H1 (cell line): ENCODE results near the gene SPTAN1. TPM values are rescaled to one million over a fixed set of nuclear protein-coding genes. Genes with fewer than 3 reads are reported as not detected.

Experiments used
- CTCF ChIA-PET: fragments of 300-600 bp; sonication (Branson Sonifier 250); formaldehyde crosslinking; loops from one replicate; lab custom pipeline; 2021; ENCODE audit not compliant: partially characterized antibody; lab: Charles Lee
- POLR2A ChIA-PET: fragments of 300-600 bp; sonication (Branson Sonifier 250); formaldehyde crosslinking; loops from one replicate; lab custom pipeline; 2021; ENCODE audit warnings: inconsistent platforms; ENCODE audit not compliant: partially characterized antibody; lab: Charles Lee
- DNase-seq, 2 experiments: peaks; one replicate each; pipeline versions ENCODE4 v3.0.0 to v3.0.0-alpha.2; 2010 to 2022; ENCODE audit warnings: low spot score in 2 of 2, low read depth in 1 of 2, mixed read lengths in 1 of 2
- FAIRE-seq: peaks from 2 replicates; lab custom pipeline; 2011; peaks lifted over from hg19 to GRCh38; lab: Jason Lieb, UNC
- H2AFZ ChIP-seq: 2 replicates; pipeline ENCODE4 v1.8.1; 2012; ENCODE audit warnings: low read length, inconsistent platforms
- H2AK5ac ChIP-seq: 2 replicates; pipeline ENCODE4 v1.6.1; 2013; ENCODE audit warnings: low read depth, low read length
- H2BK120ac ChIP-seq: replicated peaks from 2 replicates; pipeline ENCODE3; 2013; ENCODE audit warnings: low read depth, low read length, inconsistent platforms
- H2BK12ac ChIP-seq: 2 replicates; pipeline ENCODE4 v1.6.1; 2013; ENCODE audit warnings: low read depth, low read length
- H2BK15ac ChIP-seq: 2 replicates; pipeline ENCODE4 v1.6.1; 2013; ENCODE audit warnings: low read length
- H2BK20ac ChIP-seq: 2 replicates; pipeline ENCODE4 v1.6.1; 2013; ENCODE audit warnings: low read length
- H2BK5ac ChIP-seq: 2 replicates; pipeline ENCODE4 v1.6.1; 2013; ENCODE audit warnings: low read depth, low read length
- H3K14ac ChIP-seq: 2 replicates; pipeline ENCODE4 v1.6.1; 2013; ENCODE audit warnings: inconsistent platforms; ENCODE audit not compliant: insufficient read length
- H3K18ac ChIP-seq: 2 replicates; pipeline ENCODE4 v1.6.1; 2013; ENCODE audit warnings: low read length; ENCODE audit errors: extremely low read depth
- H3K23ac ChIP-seq: 2 replicates; pipeline ENCODE4 v1.6.1; 2013; ENCODE audit warnings: inconsistent platforms; ENCODE audit not compliant: insufficient read length
- H3K23me2 ChIP-seq: 2 replicates; pipeline ENCODE4 v1.6.1; 2013; ENCODE audit warnings: low read depth, low read length
- H3K27ac ChIP-seq: 2 replicates; pipeline ENCODE4 v1.6.1; 2011; ENCODE audit warnings: low read depth, low read length, inconsistent platforms
- H3K27me3 ChIP-seq, 4 experiments: replicated peaks in 1 of 4; 1 replicate in 1 of 4; 2 replicates in 3 of 4; pipeline versions ENCODE4 v1.6.1 to v1.8.1; 2011 to 2013; ENCODE audit warnings: low read length in 3 of 4, mild to moderate bottlenecking in 3 of 4, inconsistent platforms in 2 of 4, mixed read lengths in 2 of 4, moderate library complexity in 1 of 4; ENCODE audit not compliant: control insufficient read depth in 3 of 4, insufficient read depth in 3 of 4; ENCODE audit errors: extremely low read depth in 1 of 4
- H3K36me3 ChIP-seq, 4 experiments: 2 replicates each; pipeline versions ENCODE4 v1.6.1 to v1.8.1; 2011 to 2013; ENCODE audit warnings: mild to moderate bottlenecking in 4 of 4, low read length in 3 of 4, moderate library complexity in 2 of 4, control low read depth in 1 of 4, inconsistent platforms in 1 of 4; ENCODE audit not compliant: insufficient read depth in 4 of 4, control insufficient read depth in 2 of 4
- H3K4ac ChIP-seq: replicated peaks from 2 replicates; pipeline ENCODE3; 2013; ENCODE audit warnings: low read length, low read depth, mixed read lengths, inconsistent platforms; ENCODE audit not compliant: insufficient read length
- H3K4me1 ChIP-seq, 4 experiments: replicated peaks in 1 of 4; 1 replicate in 1 of 4; 2 replicates in 3 of 4; pipeline versions ENCODE4 v1.6.1 to v1.8.1; 2011 to 2013; ENCODE audit warnings: low read length in 3 of 4, inconsistent platforms in 2 of 4, mixed read lengths in 1 of 4; ENCODE audit not compliant: insufficient read depth in 4 of 4, control insufficient read depth in 3 of 4
- H3K4me2 ChIP-seq, 2 experiments: 2 replicates each; pipeline versions ENCODE4 v1.6.1 to v1.8.1; 2011 to 2013; ENCODE audit warnings: low read depth in 2 of 2, low read length in 2 of 2, control low read depth in 1 of 2, inconsistent platforms in 1 of 2, mild to moderate bottlenecking in 1 of 2; ENCODE audit not compliant: insufficient read depth in 1 of 2
- H3K4me3 ChIP-seq, 4 experiments: fragments of 200-600, 300-600 bp in 1 of 4; sonication (generic), shearing (Covaris generic), sonication (Bioruptor Twin) in 1 of 4; 2 replicates each; pipeline versions ENCODE4 v1.5.1 to v1.8.1; 2011 to 2016; ENCODE audit warnings: low read length in 4 of 4, low read depth in 3 of 4, control low read depth in 2 of 4, inconsistent platforms in 2 of 4, mild to moderate bottlenecking in 2 of 4, mixed read lengths in 1 of 4, moderate library complexity in 1 of 4; ENCODE audit not compliant: insufficient read depth in 2 of 4; ENCODE audit errors: extremely low read depth in 1 of 4
- H3K56ac ChIP-seq: replicated peaks from 2 replicates; pipeline ENCODE3; 2013; ENCODE audit warnings: low read depth, mild to moderate bottlenecking, mixed read lengths, low read length, inconsistent platforms; ENCODE audit not compliant: insufficient read length
- H3K79me1 ChIP-seq: 2 replicates; pipeline ENCODE4 v1.6.1; 2013; ENCODE audit warnings: low read depth, low read length, control low read depth
- H3K79me2 ChIP-seq, 2 experiments: 2 replicates each; pipeline versions ENCODE4 v1.6.1 to v1.8.1; 2012 to 2013; ENCODE audit warnings: low read length in 2 of 2, mild to moderate bottlenecking in 2 of 2, inconsistent platforms in 1 of 2; ENCODE audit not compliant: insufficient read depth in 2 of 2, control insufficient read depth in 1 of 2
- H3K9ac ChIP-seq, 4 experiments: replicated peaks in 1 of 4; 1 replicate in 1 of 4; 2 replicates in 3 of 4; pipeline versions ENCODE4 v1.6.1 to v1.8.1; 2011 to 2013; ENCODE audit warnings: low read depth in 3 of 4, low read length in 3 of 4, control low read depth in 2 of 4, mild to moderate bottlenecking in 2 of 4, moderate library complexity in 2 of 4, inconsistent platforms in 1 of 4; ENCODE audit errors: extremely low read depth in 1 of 4
- H3K9me3 ChIP-seq, 2 experiments: 2 replicates each; pipeline versions ENCODE4 v1.6.1 to v1.8.1; 2012 to 2013; ENCODE audit warnings: mild to moderate bottlenecking in 2 of 2, moderate library complexity in 2 of 2, control low read depth in 1 of 2, inconsistent platforms in 1 of 2, low read depth in 1 of 2, low read length in 1 of 2, mixed read lengths in 1 of 2; ENCODE audit not compliant: insufficient read depth in 2 of 2
- H4K20me1 ChIP-seq, 2 experiments: replicated peaks in 1 of 2; 2 replicates each; pipeline versions ENCODE3 to v1.8.1; 2011 to 2013; ENCODE audit warnings: inconsistent platforms in 2 of 2, low read length in 2 of 2, mild to moderate bottlenecking in 1 of 2; ENCODE audit not compliant: insufficient read depth in 2 of 2, control insufficient read depth in 1 of 2
- H4K5ac ChIP-seq: 2 replicates; pipeline ENCODE4 v1.6.1; 2013; ENCODE audit warnings: low read length, low read depth, mixed read lengths, inconsistent platforms; ENCODE audit not compliant: insufficient read length
- H4K8ac ChIP-seq: 2 replicates; pipeline ENCODE4 v1.8.0; 2013; ENCODE audit warnings: mild to moderate bottlenecking, moderate library complexity, low read length, inconsistent platforms; ENCODE audit not compliant: insufficient read depth; ENCODE audit errors: extremely low read depth
- H4K91ac ChIP-seq: replicated peaks from 2 replicates; pipeline ENCODE3; 2013; ENCODE audit warnings: low read length, mixed read lengths, inconsistent platforms; ENCODE audit not compliant: insufficient read length
- CBX8 ChIP-seq: fragments of 300-800, 300-1000 bp; sonication (generic); IDR thresholded peaks from 2 replicates; pipeline ENCODE4 v1.7.1; 2016; ENCODE audit warnings: low read depth, low read length, borderline replicate concordance
- JUND ChIP-seq: IDR thresholded peaks from 2 replicates; pipeline ENCODE4 v1.6.1; 2011; ENCODE audit warnings: mild to moderate bottlenecking, improper control_type of control experiment, low read length
- SAP30 ChIP-seq: fragments of 300-600 bp; sonication (generic); IDR thresholded peaks from 2 replicates; pipeline ENCODE4 v1.7.1; 2012; ENCODE audit warnings: low read length, moderate library complexity, mild to moderate bottlenecking, inconsistent platforms; ENCODE audit not compliant: insufficient read depth, insufficient replicate concordance
- SIN3A ChIP-seq, 2 experiments: IDR thresholded peaks in 1 of 2; conservative IDR thresholded peaks in 1 of 2; 2 replicates each; pipeline ENCODE4 v1.6.1; 2011 to 2012; ENCODE audit warnings: low read length in 2 of 2, improper control_type of control experiment in 1 of 2, low read depth in 1 of 2, mild to moderate bottlenecking in 1 of 2
- SP4 ChIP-seq: IDR thresholded peaks from 2 replicates; pipeline ENCODE4 v1.6.1; 2012; ENCODE audit warnings: low read length, inconsistent platforms
- WGBS, 2 experiments: shearing (Covaris generic) in 1 of 2; methylation state at CpG; one replicate each; pipeline versions ENCODE4 v1.1.6 to v1.1.7; 2013 to 2015; ENCODE audit warnings: low lambda C conversion rate in 2 of 2, mixed read lengths in 2 of 2, inconsistent platforms in 1 of 2, low coverage in 1 of 2, missing lambda C conversion rate in 1 of 2; ENCODE audit not compliant: insufficient replicate concordance in 2 of 2, insufficient coverage in 1 of 2, insufficient read length in 1 of 2; ENCODE audit errors: extremely low coverage in 1 of 2, missing lambda C conversion rate in 1 of 2; 5-methylcytosine and 5-hydroxymethylcytosine counted together
- polyA plus RNA-seq, 7 experiments: library from polyadenylated mRNA; depleted of rRNA in 3 of 7; stranded (reverse) in 5 of 7; unstranded in 2 of 7; fragments of >200 nt in 5 of 7; fragments of 200-250 nt in 2 of 7; gene quantifications; 1 replicate in 5 of 7; 2 replicates in 1 of 7; 4 replicates in 1 of 7; pipeline versions ENCODE4 v1.2.1 to v1.2.3, GENCODE V29; 2011 to 2013; ENCODE audit warnings: missing spikeins in 2 of 7, mixed read lengths in 2 of 7
- total RNA-seq: library from RNA; stranded (reverse); fragmentation: NEBNext Ultra II Directional; extraction: Animal tissue kit (Norgen Biotek cat#: 25700); gene quantifications from 2 replicates; pipeline ENCODE4 v1.2.1, GENCODE V29; 2021
- TF ChIP-seq, protein P1 (sequence below): IDR thresholded peaks from 2 replicates; pipeline ENCODE4 v1.6.1; 2012; ENCODE audit warnings: inconsistent platforms

SPTAN1 gene
- total and polyA plus RNA-seq, 2 of the 8 experiments (the other 6 are each of a cell fraction or from before 2014, with no cell fraction given): 182 to 216 TPM

DNA sequence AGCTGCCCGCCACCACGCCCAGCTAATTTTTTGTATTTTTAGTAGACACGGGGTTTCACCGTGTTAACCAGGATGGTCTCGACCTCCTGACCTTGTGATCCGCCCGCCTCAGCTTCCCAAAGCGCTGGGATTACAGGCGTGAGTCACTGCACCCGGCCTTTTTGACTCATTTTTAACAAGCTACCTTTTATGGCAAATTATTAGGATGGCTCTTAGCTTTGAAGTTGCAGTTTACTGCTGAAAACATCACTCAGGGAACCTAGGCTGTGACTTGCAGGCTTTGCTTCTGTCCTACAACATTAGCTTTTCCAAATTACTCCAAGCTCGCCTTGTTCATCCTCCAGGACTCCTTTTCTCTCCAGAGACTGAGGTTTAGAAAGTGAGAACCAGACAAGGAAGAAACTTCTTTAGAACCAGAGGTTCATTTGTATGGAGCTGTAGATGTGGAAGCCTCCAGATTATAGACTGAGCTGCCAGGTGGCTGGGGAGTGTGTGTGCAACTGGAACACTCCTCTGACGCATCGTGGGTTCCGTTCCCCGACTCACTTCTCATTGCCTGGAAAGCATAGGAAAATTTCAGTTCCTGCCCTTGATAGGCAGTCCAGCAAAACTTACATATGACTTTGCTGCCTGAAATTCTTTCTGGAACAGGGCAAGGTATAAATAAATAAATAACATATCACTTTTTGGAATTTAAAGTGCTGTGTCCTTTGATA is 23.8 kb upstream of the SPTAN1 start:
- Histone ChIP-seq H2BK12ac (no peak overlapping the region), H2AK5ac (no peak overlapping the region), H2BK20ac (no peak overlapping the region), H4K5ac (no peak overlapping the region), H2BK5ac (no peak overlapping the region), H3K79me1 (no peaks in the 10 kb centered on the region), H3K4me1 (no peaks in the 10 kb centered on the region), H4K91ac (no peak overlapping the region), H3K36me3 (peaks cover 2 to 18% (median 10%) of the 10 kb centered on the region in 4 experiments; a peak in 6 of 8 replicates), H3K27me3 (no peaks in the 10 kb centered on the region), H2BK120ac (no peak overlapping the region), H3K14ac (no peak overlapping the region), H3K9ac (no peak overlapping the region), H3K4ac (no peak overlapping the region), H3K79me2 (no peaks in the 10 kb centered on the region), H3K9me3 (no peaks in the 10 kb centered on the region), H2BK15ac (no peak overlapping the region), H4K8ac (no peak overlapping the region), H4K20me1 (peaks cover 0 to 2% of the 10 kb centered on the region in 2 experiments), H3K18ac (no peak overlapping the region), H2AFZ (no peak overlapping the region), H3K27ac (no peak overlapping the region), H3K23ac (no peak overlapping the region), H3K56ac (no peak overlapping the region), H3K23me2 (no peaks in the 10 kb centered on the region), H3K4me2 (no peak overlapping the region), H3K4me3 (no peak overlapping the region)
- DNase-seq (no peak), FAIRE-seq (no peak)
- WGBS, 2 experiments: 93% methylated on average over 15 of the region's 15 CpGs; no CpG with 5 or more reads in 1 of the 2 experiments
- ChIA-PET CTCF (interaction anchor here (0.7 to 2.2 kb wide), 5 partner anchors 14 to 90 kb away, joined by 3 to 7 read pairs (median 3); no protein-coding TSS in a partner anchor), POLR2A (interaction anchor here (0.6 to 1.6 kb wide), 3 partner anchors 37 to 169 kb away, joined by 3 to 4 read pairs (median 3); no protein-coding TSS in a partner anchor)
- no peak for TF ChIP-seq JUND
- TF ChIP-seq, protein P1, sequence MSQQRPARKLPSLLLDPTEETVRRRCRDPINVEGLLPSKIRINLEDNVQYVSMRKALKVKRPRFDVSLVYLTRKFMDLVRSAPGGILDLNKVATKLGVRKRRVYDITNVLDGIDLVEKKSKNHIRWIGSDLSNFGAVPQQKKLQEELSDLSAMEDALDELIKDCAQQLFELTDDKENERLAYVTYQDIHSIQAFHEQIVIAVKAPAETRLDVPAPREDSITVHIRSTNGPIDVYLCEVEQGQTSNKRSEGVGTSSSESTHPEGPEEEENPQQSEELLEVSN: no peak
- no peak for TF ChIP-seq SAP30
- TF ChIP-seq SP4: no peak
- TF ChIP-seq CBX8: no peak
- no peak for TF ChIP-seq SIN3A (conservative IDR thresholded peaks at IDR 0.05 in 1 of 2, IDR thresholded peaks at IDR 0.05 in 1 of 2; ENCODE audit: low read depth in 1 of 2, low read length in 2 of 2)
